PC-3 (cell line): Measurements from ENCODE around the gene MCHR2. TPM values are rescaled to one million over a fixed set of nuclear protein-coding genes. Genes with fewer than 3 reads are reported as not detected.

Experiments used
- ATAC-seq: fragments of 200-7000 bp; cut with Tn5 transposase; 2 replicates; pipeline ENCODE4 v1.9.1; 2020; ENCODE audit warnings: mild to moderate bottlenecking, moderate library complexity
- BruUV-seq: library from RNA; stranded (reverse); fragments of 400-500 nt; replicated peaks from 2 replicates; lab custom pipeline; 2021; lab: Mats Ljungman, UMichigan
- CTCF ChIA-PET: fragments of 300-600 bp; sonication (Branson Sonifier 250); formaldehyde crosslinking; loops from one replicate; lab custom pipeline; 2022; ENCODE audit warnings: antibody characterized with exemption; lab: Charles Lee
- POLR2A ChIA-PET: fragments of 300-600 bp; sonication (Branson Sonifier 250); formaldehyde crosslinking; loops from one replicate; lab custom pipeline; 2022; ENCODE audit warnings: antibody characterized with exemption; ENCODE audit not compliant: unreplicated experiment; lab: Charles Lee
- DNase-seq: peaks from one replicate; pipeline ENCODE4 v3.0.0-alpha.2; 2015
- H2AFZ ChIP-seq: fragments of 300-600 bp; sonication (generic); 2 replicates; pipeline ENCODE4 v1.6.0; 2016; ENCODE audit warnings: antibody characterized with exemption, low read length
- H3F3A ChIP-seq: fragments of 300-600 bp; sonication (generic); one replicate; pipeline ENCODE4 v1.6.0; 2017; ENCODE audit warnings: antibody characterized with exemption, low read length, control low read depth, mild to moderate bottlenecking; ENCODE audit not compliant: unreplicated experiment
- H3K27ac ChIP-seq: fragments of 300-600 bp; sonication (generic); 2 replicates; pipeline ENCODE4 v1.5.1; 2016; ENCODE audit warnings: mild to moderate bottlenecking, low read length
- H3K27me3 ChIP-seq: fragments of 300-600 bp; sonication (generic); 2 replicates; pipeline ENCODE4 v1.6.1; 2016; ENCODE audit warnings: low read length, mixed read lengths
- H3K36me3 ChIP-seq: fragments of 300-600 bp; sonication (generic); 2 replicates; pipeline ENCODE4 v1.6.1; 2016; ENCODE audit warnings: low read depth, mixed run types, low read length, mixed read lengths
- H3K4me1 ChIP-seq: fragments of 300-600 bp; sonication (generic); 2 replicates; pipeline ENCODE4 v1.5.1; 2016; ENCODE audit warnings: low read length; ENCODE audit not compliant: insufficient read depth
- H3K4me2 ChIP-seq: fragments of 300-600 bp; sonication (generic); 2 replicates; pipeline ENCODE4 v1.6.0; 2016; ENCODE audit warnings: low read length
- H3K4me3 ChIP-seq: fragments of 300-600 bp; sonication (generic); 2 replicates; pipeline ENCODE4 v1.5.1; 2016; ENCODE audit warnings: mild to moderate bottlenecking, low read length, mixed read lengths
- H3K79me2 ChIP-seq: fragments of 300-600 bp; sonication (generic); 2 replicates; pipeline ENCODE4 v1.6.1; 2017; ENCODE audit warnings: low read length, mixed read lengths
- H3K9ac ChIP-seq: fragments of 300-600 bp; sonication (generic); 2 replicates; pipeline ENCODE4 v1.6.0; 2016; ENCODE audit warnings: mild to moderate bottlenecking, low read length
- H3K9me2 ChIP-seq: fragments of 300-600 bp; sonication (generic); replicated peaks from 2 replicates; pipeline ENCODE4 v1.6.1; 2016; ENCODE audit warnings: mixed run types, low read length, mixed read lengths
- H3K9me3 ChIP-seq: fragments of 300-600 bp; sonication (generic); 2 replicates; pipeline ENCODE4 v1.6.1; 2016; ENCODE audit warnings: low read length, mixed read lengths
- H4K20me1 ChIP-seq: fragments of 300-600 bp; sonication (generic); 2 replicates; pipeline ENCODE4 v1.6.1; 2016; ENCODE audit warnings: low read length, mixed read lengths
- CTCF ChIP-seq: fragments of 300-600 bp; sonication (generic); conservative IDR thresholded peaks from 2 replicates; pipeline ENCODE4 v1.5.1; 2017; ENCODE audit warnings: antibody characterized with exemption, low read depth, mild to moderate bottlenecking, low read length
- EZH2 ChIP-seq: fragments of 300-600 bp; sonication (generic); IDR thresholded peaks from one replicate; pipeline ENCODE4 v1.6.1; 2017; ENCODE audit warnings: antibody characterized with exemption, mild to moderate bottlenecking, low read length; ENCODE audit not compliant: unreplicated experiment
- EZH2phosphoT487 ChIP-seq: fragments of 300-600 bp; sonication (generic); IDR thresholded peaks from 2 replicates; pipeline ENCODE4 v1.6.1; 2018; ENCODE audit warnings: mild to moderate bottlenecking, antibody characterized with exemption, low read length, borderline replicate concordance
- intact Hi-C: fragments of 100-400 bp; cut with micrococcal nuclease; formaldehyde crosslinking; loops from 2 replicates; pipeline ENCODE4 v1.9.0; 2023
- total RNA-seq: library from RNA; depleted of rRNA; stranded (reverse); fragments of >200 nt; gene quantifications from 2 replicates; pipeline ENCODE4 v1.2.3, GENCODE V29; 2014

Gene MCHR2
- total RNA-seq, 1 experiment from 2014 or later: not detected

DNA sequence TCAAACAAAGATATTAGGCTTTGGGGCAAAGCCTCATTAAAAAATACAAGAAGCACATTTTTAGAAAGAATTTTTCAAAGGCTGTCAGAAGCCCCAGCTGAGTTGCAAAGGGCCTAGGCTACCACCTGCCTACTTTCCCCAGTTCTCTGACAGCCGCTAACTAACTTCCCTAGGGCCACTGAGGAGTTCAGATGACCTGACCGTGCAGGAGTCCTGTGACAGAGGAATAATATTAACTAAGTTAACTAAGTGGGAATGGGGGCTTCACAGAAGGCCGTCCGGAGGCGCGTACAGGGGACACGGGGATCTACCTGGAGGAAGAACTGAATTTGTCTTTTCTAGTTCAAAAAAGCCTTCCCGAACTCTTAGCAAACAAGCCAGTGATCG lies 884 bp downstream of the MCHR2 start:
- Histone ChIP-seq H4K20me1 (no peaks in the 10 kb centered on the region), H3K9ac (no peak overlapping the region), H3K27ac (no peak overlapping the region), H3K4me3 (no peak overlapping the region), H3F3A (no peaks in the 10 kb centered on the region), H3K4me1 (no peaks in the 10 kb centered on the region), H3K36me3 (no peaks in the 10 kb centered on the region), H3K9me3 (no peaks in the 10 kb centered on the region), H2AFZ (no peak overlapping the region), H3K9me2 (no peaks in the 10 kb centered on the region), H3K27me3 (no peaks in the 10 kb centered on the region), H3K79me2 (no peaks in the 10 kb centered on the region), H3K4me2 (no peak overlapping the region)
- no peak for ATAC-seq
- no peak for DNase-seq
- no peak for TF ChIP-seq EZH2
- TF ChIP-seq EZH2phosphoT487: no peak
- no peak for TF ChIP-seq CTCF
- BruUV-seq: no TSS peak
- CTCF ChIA-PET: no interaction called here
- POLR2A ChIA-PET: no interaction called here
- intact Hi-C loops: no loop called here

GRCh38 chr6:99991955-99992354 lies 2.1 kb downstream of the MCHR2 start:
- no peaks in the 10 kb centered on the region for H3K9me2 ChIP-seq
- no peaks in the 10 kb centered on the region for H3K79me2 ChIP-seq
- no peaks in the 10 kb centered on the region for H3K4me1 ChIP-seq
- CTCF ChIA-PET: interaction anchor here (0.6 kb wide), 1 partner anchor 19 kb away, joined by 3 read pairs; no protein-coding TSS in a partner anchor
- ATAC-seq (no peak), DNase-seq (no peak)
- H3K36me3 ChIP-seq: no peaks in the 10 kb centered on the region
- no TSS peak for BruUV-seq
- H3K9ac ChIP-seq: no peak overlapping the region
- H4K20me1 ChIP-seq: no peaks in the 10 kb centered on the region
- no peak overlapping the region for H3K27ac ChIP-seq
- intact Hi-C loops: no loop called here
- TF ChIP-seq EZH2phosphoT487 (no peak), CTCF (no peak), EZH2 (no peak)
- POLR2A ChIA-PET: interaction anchor here (0.7 kb wide), 1 partner anchor 48 kb away, joined by 25 read pairs; no protein-coding TSS in a partner anchor
- H3K9me3 ChIP-seq: no peaks in the 10 kb centered on the region
- H3K27me3 ChIP-seq: no peaks in the 10 kb centered on the region
- H3K4me2 ChIP-seq: no peak overlapping the region
- H2AFZ ChIP-seq: no peak overlapping the region
- H3F3A ChIP-seq: no peaks in the 10 kb centered on the region
- no peak overlapping the region for H3K4me3 ChIP-seq

- Histone ChIP-seq H4K20me1 (no peaks in the 10 kb centered on the region), H2AFZ (no peak overlapping the region), H3K79me2 (no peaks in the 10 kb centered on the region), H3K36me3 (no peaks in the 10 kb centered on the region), H3K27ac (no peak overlapping the region), H3K9me2 (no peaks in the 10 kb centered on the region), H3F3A (no peaks in the 10 kb centered on the region), H3K9ac (no peak overlapping the region), H3K4me1 (no peaks in the 10 kb centered on the region), H3K4me2 (no peak overlapping the region), H3K9me3 (no peaks in the 10 kb centered on the region), H3K4me3 (no peak overlapping the region), H3K27me3 (no peaks in the 10 kb centered on the region)
- DNase-seq (no peak), ATAC-seq (no peak)
- ChIA-PET POLR2A (no interaction called here), CTCF (no interaction called here)
- intact Hi-C loops: no loop called here
- no TSS peak for BruUV-seq
- TF ChIP-seq CTCF (no peak), EZH2 (no peak), EZH2phosphoT487 (no peak)
Measured at GRCh38 chr6:99980741-99981140, 13.3 kb downstream of the MCHR2 start.
